ENCODE measurements around the gene CLIC4. TPM values are rescaled to one million over a fixed set of nuclear protein-coding genes. Genes with fewer than 3 reads are reported as not detected.

Gene CLIC4
- total and polyA plus RNA-seq, 10 of the 15 experiments (the other 5 are each of a cell fraction or from before 2014, with no cell fraction given) = 20.4 to 107 (median 69.6) TPM

- no peak for TF ChIP-seq ZBTB33 (IDR thresholded peaks at IDR 0.05)
- peak; percentile 72 for TF ChIP-seq ATF2 (IDR thresholded peaks at IDR 0.05; ENCODE audit: low read length)
- TF ChIP-seq TBL1XR1 (IDR thresholded peaks at IDR 0.05; ENCODE audit: low read depth, low read length) = peak; percentile 55; the same call in 1 of the 2 replicates
- TF ChIP-seq RBBP5 (conservative IDR thresholded peaks at IDR 0.05) = peak; percentile 71; the same call in 1 of the 2 replicates
- TF ChIP-seq LARP7 (IDR thresholded peaks at IDR 0.05) = no peak
- TF ChIP-seq RUNX3 (IDR thresholded peaks at IDR 0.05; ENCODE audit: low read length) = peak; percentile 82
- TF ChIP-seq ZNF592 (IDR thresholded peaks at IDR 0.05) = no peak
- TF ChIP-seq SMARCA5 (IDR thresholded peaks at IDR 0.05) = peak; percentile 45; the same call in 1 of the 2 replicates
- TF ChIP-seq CREB1 (IDR thresholded peaks at IDR 0.05; ENCODE audit: low read depth) = 0 out of 2 replicates have a peak, but pooled peaks have one; percentile 12
- TF ChIP-seq ETV6 (conservative IDR thresholded peaks at IDR 0.05 in 1 of 2, IDR thresholded peaks at IDR 0.05 in 1 of 2; ENCODE audit: borderline replicate concordance in 1 of 2, low read depth in 1 of 2) = peak in 1 of 2 experiments; percentile 17; a peak in 1 of 4 replicates
- TF ChIP-seq EGR1 (IDR thresholded peaks at IDR 0.05; ENCODE audit: borderline replicate concordance in 1 of 2, low read depth in 2 of 2, low read length in 2 of 2) = no peak
- TF ChIP-seq JUNB (IDR thresholded peaks at IDR 0.05) = peak; percentile 59; the same call in 1 of the 2 replicates
- TF ChIP-seq POLR2A (IDR thresholded peaks at IDR 0.05; ENCODE audit: low read depth, low read length) = 0 out of 2 replicates have a peak, but pooled peaks have one; percentile 21
- TF ChIP-seq NR2C2 (IDR thresholded peaks at IDR 0.05; ENCODE audit: borderline replicate concordance, control insufficient read depth, insufficient read length, low read depth) = no peak
- TF ChIP-seq MYB (IDR thresholded peaks at IDR 0.05; ENCODE audit: borderline replicate concordance, low read depth, low read length) = no peak
- peak; percentile 77 to 82 for TF ChIP-seq IKZF2 (IDR thresholded peaks at IDR 0.05)
- no peak; a peak in 1 of 4 replicates for TF ChIP-seq BHLHE40 (IDR thresholded peaks at IDR 0.05; ENCODE audit: borderline replicate concordance in 1 of 2, low read depth in 2 of 2, low read length in 1 of 2)
- TF ChIP-seq EED (IDR thresholded peaks at IDR 0.05; ENCODE audit: low read depth) = peak; percentile 85
- TF ChIP-seq HDGF (IDR thresholded peaks at IDR 0.05) = peak; percentile 43; the same call in 1 of the 2 replicates
- no peak for TF ChIP-seq NKRF (conservative IDR thresholded peaks at IDR 0.05)
Observed at GRCh38 chr1:24748191-24749121, 3.2 kb downstream of the CLIC4 start (continued).
